Measurements from ENCODE around the gene CX3CR1.

The CX3CR1 gene

DNA sequence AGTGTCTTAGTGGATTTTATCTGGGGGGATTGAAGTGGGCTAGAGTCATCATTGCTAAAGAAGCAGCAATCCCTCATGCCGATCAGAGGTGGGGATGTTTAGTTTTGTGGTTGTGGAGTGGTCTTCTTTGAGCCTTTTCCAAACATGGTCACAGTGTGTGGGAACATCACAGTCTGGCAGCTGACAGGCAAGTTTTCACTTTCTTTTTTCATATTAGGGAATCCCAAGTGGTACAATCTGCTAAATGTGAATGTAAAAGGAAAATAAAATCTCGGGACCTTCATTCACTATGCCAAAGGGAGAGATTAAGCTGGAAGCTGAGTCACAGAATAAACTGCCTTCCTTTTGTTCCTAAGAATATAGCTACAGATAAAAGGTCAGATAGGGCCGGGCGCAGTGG, 10.4 kb upstream of the CX3CR1 start:
- DNase-seq = no peak

DNA sequence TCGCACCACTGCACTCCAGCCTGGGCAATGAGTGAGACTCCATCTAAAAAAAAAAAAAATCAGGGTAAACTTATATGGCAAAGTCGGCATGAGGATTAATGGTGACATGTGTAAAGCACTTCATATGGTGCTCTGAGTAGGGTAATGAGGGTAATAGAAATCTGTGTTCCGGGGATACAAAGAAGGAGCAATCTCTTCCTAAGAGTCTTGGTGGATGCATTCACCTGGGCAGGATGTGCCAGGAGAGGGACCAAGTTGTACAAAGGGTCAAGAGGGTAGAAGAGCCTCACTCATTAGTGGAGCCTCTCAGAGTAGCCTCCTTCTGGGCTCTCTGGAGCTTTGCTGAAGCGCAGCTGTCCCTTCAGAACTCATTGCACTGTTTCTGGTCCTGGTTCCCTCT, 9.3 kb upstream of the CX3CR1 start:
- no peak for DNase-seq

- DNase-seq = peak; percentile 57
Measured at GRCh38 chr3:39288300-39288808, 8.5 kb upstream of the CX3CR1 start.

- DNase-seq = peak; percentile 30
Measured at GRCh38 chr3:39287216-39288164, 7.7 kb upstream of the CX3CR1 start.

- DNase-seq = no peak
Measured at GRCh38 chr3:39286771-39287170, 6.9 kb upstream of the CX3CR1 start.

- DNase-seq = no peak
Measured at GRCh38 chr3:39285332-39285731, 5.5 kb upstream of the CX3CR1 start.

- DNase-seq = no peak
Measured at GRCh38 chr3:39284457-39284881, 4.6 kb upstream of the CX3CR1 start.

DNA sequence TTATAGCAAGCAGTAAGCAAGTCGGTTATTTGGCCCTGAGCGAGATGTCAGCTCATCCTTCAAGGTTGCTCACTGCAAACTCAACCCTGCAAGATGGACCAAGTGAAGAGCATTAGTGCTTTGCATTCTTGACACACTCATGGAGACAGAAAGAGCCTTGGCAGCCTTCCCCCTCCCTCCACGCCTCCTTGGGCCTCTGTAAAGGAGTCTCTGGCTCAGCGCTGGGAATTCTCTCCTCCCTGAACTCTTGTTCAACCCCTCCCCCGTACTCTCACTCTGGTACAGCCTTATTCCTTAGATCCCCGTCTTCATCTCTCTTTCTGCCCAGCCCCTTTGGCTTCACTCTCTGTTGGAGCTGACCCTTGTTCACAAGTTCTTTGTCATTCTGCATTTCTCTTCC, 2.2 kb upstream of the CX3CR1 start:
- DNase-seq = no peak

DNA sequence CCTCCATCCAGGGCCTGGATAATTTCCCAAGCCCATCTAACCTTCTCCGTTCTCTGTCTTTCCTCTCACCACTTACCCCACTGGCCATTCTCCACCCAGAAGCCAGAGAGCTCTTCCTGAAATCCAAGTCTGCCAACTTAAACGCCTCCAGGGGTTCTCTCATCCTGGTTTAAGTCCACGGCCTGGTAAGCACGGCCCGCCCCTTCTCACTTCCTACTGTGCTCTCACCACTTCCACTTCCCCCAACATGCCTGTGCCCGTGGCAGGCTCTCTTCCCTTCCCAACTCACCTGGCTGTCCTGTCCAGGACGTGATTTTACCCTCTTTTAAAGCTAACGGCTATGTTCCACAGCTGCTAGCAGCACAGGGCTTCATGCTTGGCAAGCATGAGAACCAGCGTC, 1.7 kb upstream of the CX3CR1 start:
- no peak for DNase-seq

DNA sequence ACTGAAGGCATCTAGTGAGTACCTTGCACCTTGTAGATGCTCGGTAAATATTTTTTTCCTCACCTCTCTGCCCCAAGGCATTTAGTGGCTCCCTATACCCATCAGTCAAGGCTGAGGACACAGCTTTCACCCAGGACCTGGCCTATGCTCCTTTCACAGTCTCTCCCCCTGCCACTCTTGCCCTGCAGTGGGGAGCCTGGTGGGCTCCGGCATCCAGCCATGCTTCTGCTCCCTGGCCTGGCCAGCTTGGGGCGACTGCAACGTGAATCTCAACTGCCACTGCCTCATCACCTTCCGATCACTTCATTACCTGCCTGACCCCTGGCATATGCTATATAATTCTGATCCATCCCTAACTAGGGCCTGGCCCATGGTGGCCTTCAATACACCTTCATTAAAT, 735 bp upstream of the CX3CR1 start:
- no peak for DNase-seq

GRCh38 chr3:39278616-39278935, 1.3 kb downstream of the CX3CR1 start:
- no peak for DNase-seq

- no peak for DNase-seq
Measured at GRCh38 chr3:39277893-39278615, 1.8 kb downstream of the CX3CR1 start.

DNA sequence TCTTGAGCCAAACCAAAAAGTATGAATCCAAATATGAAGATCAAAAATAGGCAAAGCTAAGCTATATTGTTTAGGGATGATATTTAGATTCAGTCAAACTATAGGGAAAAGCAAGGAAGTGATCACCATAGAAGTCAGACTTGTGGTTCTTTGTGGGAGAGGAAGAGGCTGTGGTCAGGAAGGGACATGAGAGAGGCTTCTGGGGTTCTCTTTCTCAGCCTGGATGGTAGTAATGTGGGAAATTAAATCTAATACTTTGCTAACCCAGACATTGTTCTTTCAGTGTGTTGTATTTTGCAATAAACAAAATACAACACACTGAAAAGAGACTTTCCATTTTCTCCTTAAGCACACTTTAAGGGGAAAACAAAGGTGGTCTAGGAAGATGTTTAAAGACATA, 3.1 kb downstream of the CX3CR1 start:
- DNase-seq = no peak

- no peak for DNase-seq
Measured at GRCh38 chr3:39275963-39276593, 3.8 kb downstream of the CX3CR1 start.

DNA sequence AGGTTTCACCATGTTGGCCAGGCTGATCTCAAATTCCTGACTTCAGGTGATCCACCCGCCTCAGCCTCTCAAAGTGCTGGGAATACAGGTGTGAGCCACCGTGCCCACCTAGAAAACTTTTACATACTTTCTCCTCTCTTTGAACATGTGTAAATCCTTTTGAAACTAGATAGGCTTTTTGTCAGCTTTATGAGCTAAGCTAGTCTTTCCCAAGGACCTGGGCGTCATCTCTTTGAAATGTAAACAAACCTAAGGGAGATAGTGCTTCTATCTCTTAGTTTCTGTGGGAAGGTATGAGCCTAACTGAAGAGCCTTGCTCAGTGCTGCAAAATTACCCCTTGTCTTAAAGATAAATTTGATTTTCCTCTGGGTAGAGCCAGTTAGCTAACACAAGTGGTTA, 4.8 kb downstream of the CX3CR1 start:
- no peak for DNase-seq

DNA sequence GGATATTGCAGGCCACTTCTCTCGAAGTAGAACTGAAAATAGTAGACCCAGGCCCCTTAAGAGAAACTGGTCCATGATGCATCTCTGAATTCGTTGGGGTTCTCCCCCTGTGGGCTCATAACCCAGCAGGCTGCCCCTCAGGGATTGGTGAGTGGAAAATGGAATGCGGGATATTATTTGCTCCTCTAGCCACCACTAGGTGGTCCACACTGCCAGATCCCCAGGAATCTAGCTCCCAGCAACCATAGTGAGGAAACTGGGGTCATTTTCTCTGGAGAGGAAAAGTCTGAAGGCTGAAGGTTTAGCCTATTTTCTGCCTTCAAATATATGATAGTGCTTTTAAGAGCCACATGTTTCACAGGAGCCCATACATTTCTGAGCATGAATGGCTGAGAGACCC, 6.7 kb downstream of the CX3CR1 start:
- no peak for DNase-seq

DNA sequence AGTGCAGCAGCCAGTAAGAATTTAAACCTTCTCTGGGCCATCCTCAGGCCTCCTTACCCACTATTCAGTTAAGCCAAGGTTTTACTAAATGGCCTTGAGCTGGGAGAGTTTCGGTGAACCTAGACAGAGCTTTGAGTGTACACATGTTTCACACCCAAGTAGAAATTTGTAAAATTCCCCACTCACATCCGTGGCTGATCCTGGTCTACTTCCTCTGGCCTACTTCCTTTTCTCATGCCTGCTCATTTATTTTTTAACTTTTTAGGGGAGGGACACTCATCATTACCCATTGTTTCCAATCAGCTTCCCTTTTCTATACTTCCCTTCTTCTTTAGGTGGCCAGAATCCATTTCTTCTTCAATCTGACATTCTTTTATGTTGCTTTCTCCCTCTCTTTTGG, 7.6 kb downstream of the CX3CR1 start:
- no peak for DNase-seq

GRCh38 chr3:39271363-39271914, 8.4 kb downstream of the CX3CR1 start:
- DNase-seq = no peak

GRCh38 chr3:39269528-39269927, 10.3 kb downstream of the CX3CR1 start:
- DNase-seq = no peak

GRCh38 chr3:39268549-39268900, 11.3 kb downstream of the CX3CR1 start:
- no peak for DNase-seq

DNA sequence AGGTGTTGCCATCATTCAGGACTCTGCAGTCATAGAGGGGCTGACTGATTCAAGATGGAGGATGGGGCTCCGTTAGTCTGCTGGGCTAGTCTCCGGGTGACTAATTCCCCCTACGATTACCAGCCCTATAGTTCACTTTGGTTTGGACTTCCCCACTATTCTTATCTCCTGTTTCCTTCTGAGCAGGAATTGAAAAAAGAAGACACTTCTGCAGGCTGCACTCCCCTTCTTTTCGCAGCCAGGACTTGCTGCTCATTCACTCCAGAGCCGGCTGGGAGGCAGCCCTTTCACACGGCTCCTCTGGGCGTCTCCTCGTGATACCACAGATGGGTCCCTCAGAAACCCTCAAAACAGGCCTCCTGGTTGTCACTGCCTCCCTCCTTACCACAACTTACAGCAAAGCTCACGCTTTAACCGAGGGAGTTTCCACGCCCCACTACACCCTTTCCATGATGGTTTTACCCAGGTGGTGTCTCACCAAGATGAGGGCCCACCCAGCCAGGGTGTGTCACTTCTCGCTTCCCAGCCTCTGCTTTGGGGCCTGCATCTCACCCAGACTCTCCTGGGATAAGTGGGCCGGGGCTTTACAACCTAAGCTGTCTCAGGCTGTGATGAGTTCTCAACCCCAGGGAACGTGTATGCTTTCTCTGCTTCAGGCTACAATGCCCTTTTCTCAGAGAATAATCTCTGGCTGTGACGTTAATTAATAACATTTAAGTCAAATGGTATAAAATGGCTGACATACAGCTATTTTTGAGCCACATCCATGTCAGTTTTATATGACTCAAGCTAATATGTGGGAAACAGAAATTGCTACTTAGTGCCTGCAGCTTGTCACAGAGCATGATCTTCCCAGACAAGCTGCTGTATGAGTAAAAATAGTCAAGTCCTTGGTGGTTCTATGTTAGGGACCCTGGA, 11.9 kb downstream of the CX3CR1 start:
- no peak for DNase-seq

DNA sequence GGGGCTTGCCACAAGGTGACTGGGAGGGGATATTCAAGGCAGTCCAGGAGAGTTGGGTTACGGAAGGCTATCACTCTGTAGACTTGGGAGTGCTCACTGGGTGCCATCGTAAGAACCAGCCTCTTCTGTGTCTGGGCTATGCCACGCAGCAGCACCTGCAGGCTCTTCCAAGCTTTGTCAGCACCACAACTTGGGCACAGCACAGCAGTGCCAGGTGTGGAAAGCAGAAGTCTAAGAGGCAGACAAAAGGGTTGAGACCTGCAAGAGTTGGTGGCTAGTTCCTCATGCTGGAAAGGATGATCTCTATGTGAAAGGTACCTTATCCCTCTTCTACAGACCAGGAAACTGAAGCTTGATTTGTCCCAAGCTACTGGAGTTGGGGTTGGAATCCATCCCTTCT, 15.8 kb downstream of the CX3CR1 start:
- no peak for DNase-seq
